OCI-LY1 (cell line): ENCODE data around the gene DENND1B.
"Not testable (repeated sequence)": the region's sequence is repeated elsewhere in the genome, so short reads cannot be mapped to it uniquely, and the experiment has no call there.

Experiments used
- H2AFZ ChIP-seq: fragments of 200-600 bp; sonication (generic), shearing (Covaris generic); 2 replicates; pipeline ENCODE4 v1.6.0; 2014; ENCODE audit warnings: antibody characterized with exemption, mild to moderate bottlenecking, low read length
- H3F3A ChIP-seq: fragments of 200-600 bp; sonication (generic), shearing (Covaris generic); 2 replicates; pipeline ENCODE4 v1.6.0; 2014; ENCODE audit warnings: mild to moderate bottlenecking, antibody characterized with exemption, low read length, moderate library complexity; ENCODE audit not compliant: insufficient read depth
- H3K27ac ChIP-seq: fragments of 200-600 bp; sonication (generic); 2 replicates; pipeline ENCODE4 v1.5.1; 2014; ENCODE audit warnings: low read length, mixed run types, mild to moderate bottlenecking, low read depth; ENCODE audit not compliant: poor library complexity, severe bottlenecking
- H3K27me3 ChIP-seq: fragments of 200-600 bp; sonication (generic); 2 replicates; pipeline ENCODE4 v1.6.0; 2014; ENCODE audit warnings: antibody characterized with exemption, mild to moderate bottlenecking, low read length, moderate library complexity; ENCODE audit not compliant: insufficient read depth
- H3K36me3 ChIP-seq: fragments of 200-600 bp; sonication (generic); 2 replicates; pipeline ENCODE4 v1.6.1; 2014; ENCODE audit warnings: mild to moderate bottlenecking, antibody characterized with exemption, low read length, moderate library complexity, mixed read lengths; ENCODE audit not compliant: insufficient read depth
- H3K4me1 ChIP-seq: fragments of 200-600 bp; sonication (generic); 2 replicates; pipeline ENCODE4 v1.5.1; 2014; ENCODE audit warnings: mild to moderate bottlenecking, low read length, moderate library complexity; ENCODE audit not compliant: insufficient read depth, severe bottlenecking
- H3K4me2 ChIP-seq: fragments of 200-600 bp; sonication (generic), shearing (Covaris generic); 2 replicates; pipeline ENCODE4 v1.6.1; 2014; ENCODE audit warnings: low read length
- H3K4me3 ChIP-seq: fragments of 200-600 bp; sonication (generic); 2 replicates; pipeline ENCODE4 v1.5.1; 2014; ENCODE audit warnings: low read length, low read depth, mild to moderate bottlenecking, mixed read lengths; ENCODE audit not compliant: poor library complexity, severe bottlenecking
- H3K79me2 ChIP-seq: fragments of 200-600 bp; shearing (Covaris generic); 2 replicates; pipeline ENCODE4 v1.6.1; 2016; ENCODE audit warnings: mixed run types, low read length, mixed read lengths; ENCODE audit not compliant: insufficient read depth
- H3K9ac ChIP-seq: fragments of 200-600 bp; sonication (generic), shearing (Covaris generic); 2 replicates; pipeline ENCODE4 v1.6.1; 2014; ENCODE audit warnings: mild to moderate bottlenecking, low read length, mixed read lengths
- H3K9me2 ChIP-seq: fragments of 200-600 bp; sonication (generic), shearing (Covaris generic); 2 replicates; pipeline ENCODE4 v1.6.1; 2014; ENCODE audit warnings: low read depth, mild to moderate bottlenecking, low read length, mixed read lengths
- H3K9me3 ChIP-seq: fragments of 200-600 bp; shearing (Covaris generic); 2 replicates; pipeline ENCODE4 v1.6.1; 2014; ENCODE audit warnings: low read length, mixed read lengths
- H4K20me1 ChIP-seq: fragments of 200-600 bp; sonication (generic), shearing (Covaris generic); 2 replicates; pipeline ENCODE4 v1.6.0; 2016; ENCODE audit warnings: mild to moderate bottlenecking, low read length; ENCODE audit not compliant: insufficient read depth
- CTCF ChIP-seq: fragments of 200-600 bp; sonication (generic), shearing (Covaris generic); IDR thresholded peaks from 2 replicates; pipeline ENCODE4 v1.5.1; 2017; ENCODE audit warnings: mild to moderate bottlenecking, antibody characterized with exemption, low read length, moderate library complexity, mixed read lengths
- EZH2 ChIP-seq: fragments of 200-600 bp; sonication (generic), shearing (Covaris generic); IDR thresholded peaks from 2 replicates; pipeline ENCODE4 v1.8.0; 2017; ENCODE audit warnings: borderline replicate concordance, mixed run types, mild to moderate bottlenecking, antibody characterized with exemption, low read length, moderate library complexity, mixed read lengths

The DENND1B gene

DNA sequence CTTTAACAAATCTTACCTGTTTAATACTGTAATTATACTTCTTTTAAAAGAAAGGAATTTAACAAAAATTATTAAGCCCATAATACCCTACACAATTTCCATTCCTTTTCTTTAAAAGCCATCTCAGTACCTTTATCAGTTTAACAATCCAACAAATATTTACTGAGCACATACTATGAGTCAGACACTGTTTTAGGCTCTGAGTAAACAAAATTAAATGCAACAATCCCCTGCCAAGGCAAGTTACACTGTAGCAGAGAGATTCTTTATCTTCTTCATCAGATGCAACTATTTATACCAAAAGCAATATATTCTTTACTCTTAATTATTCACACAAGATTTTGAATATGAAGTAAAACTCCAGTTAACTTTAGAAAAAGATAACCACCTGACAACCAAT lies 12.0 kb downstream of the DENND1B start:
- no peak overlapping the region for H2AFZ ChIP-seq
- no peaks in the 10 kb centered on the region for H3F3A ChIP-seq
- H3K4me2 ChIP-seq = no peak overlapping the region
- no peak overlapping the region for H3K9ac ChIP-seq
- H3K4me1 ChIP-seq = peaks cover 16% of the 10 kb centered on the region
- no peaks in the 10 kb centered on the region for H3K27me3 ChIP-seq
- H3K9me3 ChIP-seq = no peaks in the 10 kb centered on the region
- TF ChIP-seq CTCF (no peak), EZH2 (no peak)
- H4K20me1 ChIP-seq = no peaks in the 10 kb centered on the region
- H3K27ac ChIP-seq = no peak overlapping the region
- peaks cover 11% of the 10 kb centered on the region for H3K36me3 ChIP-seq
- peaks cover 13% of the 10 kb centered on the region; the same call in 1 of the 2 replicates for H3K79me2 ChIP-seq
- no peak overlapping the region for H3K4me3 ChIP-seq
- H3K9me2 ChIP-seq = no peaks in the 10 kb centered on the region

DNA sequence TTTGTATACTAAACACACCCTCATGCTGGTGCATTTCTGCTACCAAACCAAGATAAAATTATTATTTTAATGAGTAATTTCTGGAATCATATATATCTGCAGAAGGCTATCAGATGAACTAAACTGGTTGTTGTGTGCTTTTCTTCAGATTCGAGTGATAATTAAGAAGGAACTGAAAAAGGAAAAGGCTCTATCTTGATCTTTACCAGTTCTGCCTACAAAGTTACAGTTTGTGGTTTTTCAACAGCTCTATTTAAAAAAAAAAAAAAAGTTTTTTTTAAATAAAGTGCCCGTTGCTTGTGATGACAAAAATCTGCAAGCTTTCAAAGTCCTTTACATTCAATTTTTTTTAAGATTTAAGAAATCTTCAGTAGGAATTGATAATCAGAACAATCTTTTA lies 13.6 kb downstream of the DENND1B start:
- H3K9ac ChIP-seq = peak overlapping the region; percentile 2; the same call in 1 of the 2 replicates
- H3K9me3 ChIP-seq = no peaks in the 10 kb centered on the region
- no peaks in the 10 kb centered on the region for H4K20me1 ChIP-seq
- H3K4me1 ChIP-seq = peaks cover 16% of the 10 kb centered on the region
- H3K36me3 ChIP-seq = peaks cover 7% of the 10 kb centered on the region
- no peak overlapping the region for H2AFZ ChIP-seq
- H3K79me2 ChIP-seq = peaks cover 21% of the 10 kb centered on the region; the same call in 1 of the 2 replicates
- H3K27me3 ChIP-seq = no peaks in the 10 kb centered on the region
- peak overlapping the region; percentile 41 for H3K4me2 ChIP-seq
- peak overlapping the region; percentile 6 for H3K4me3 ChIP-seq
- H3K27ac ChIP-seq = peak overlapping the region; percentile 59
- no peaks in the 10 kb centered on the region for H3F3A ChIP-seq
- no peak for TF ChIP-seq CTCF
- TF ChIP-seq EZH2 = no peak
- H3K9me2 ChIP-seq = no peaks in the 10 kb centered on the region

DNA sequence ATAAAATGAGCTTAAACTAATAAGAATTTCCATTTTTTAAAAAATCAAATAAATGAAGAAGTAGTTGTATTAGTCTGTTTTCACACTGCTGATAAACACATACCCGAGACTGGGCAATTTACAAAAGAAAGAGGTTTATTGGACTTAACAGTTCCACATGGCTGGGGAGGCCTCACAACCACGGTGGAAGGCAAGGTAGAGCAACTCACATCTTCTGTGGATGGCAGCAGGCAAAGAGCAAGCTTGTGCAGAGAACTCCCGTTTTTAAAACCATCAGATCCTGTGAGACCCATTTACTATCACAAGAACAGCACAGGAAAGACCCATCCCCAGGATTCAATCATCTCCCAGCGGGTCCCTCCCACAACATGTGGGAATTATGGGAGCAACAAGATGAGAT lies 19.7 kb downstream of the DENND1B start:
- not testable (repeated sequence) for H3K9ac ChIP-seq, H3K27ac ChIP-seq, H2AFZ ChIP-seq, H3K4me2 ChIP-seq, H3K27me3 ChIP-seq, H3K4me3 ChIP-seq, H3K9me2 ChIP-seq, H4K20me1 ChIP-seq, H3K9me3 ChIP-seq, H3K4me1 ChIP-seq, H3F3A ChIP-seq
- H3K36me3 ChIP-seq = peaks cover 11% of the 10 kb centered on the region
- peaks cover 12% of the 10 kb centered on the region; the same call in 1 of the 2 replicates for H3K79me2 ChIP-seq

DNA sequence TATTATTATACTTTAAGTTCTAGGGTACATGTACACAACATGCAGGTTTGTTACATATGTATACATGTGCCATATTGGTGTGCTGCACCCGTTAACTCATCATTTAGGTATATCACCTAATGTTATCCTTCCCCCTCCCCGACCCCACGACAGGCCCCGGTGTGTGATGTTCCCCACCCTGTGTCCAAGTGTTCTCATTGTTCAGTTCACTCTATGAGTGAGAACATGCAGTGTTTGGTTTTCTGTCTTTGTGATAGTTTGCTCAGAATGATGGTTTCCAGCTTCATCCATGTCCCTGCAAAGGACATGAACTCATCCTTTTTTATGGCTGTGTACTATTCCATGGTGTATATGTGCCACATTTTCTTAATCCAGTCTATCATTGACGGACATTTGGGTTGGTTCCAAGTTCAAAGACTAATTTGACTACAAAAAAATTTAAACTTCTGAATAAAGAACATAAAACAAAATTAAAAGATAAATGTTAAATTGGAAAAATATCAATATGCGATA lies 22.6 kb downstream of the DENND1B start:
- not testable (repeated sequence) for H3K4me2 ChIP-seq, H3K4me1 ChIP-seq, H3K9me2 ChIP-seq, H3K9ac ChIP-seq, H4K20me1 ChIP-seq, H2AFZ ChIP-seq, H3K4me3 ChIP-seq, H3K27ac ChIP-seq, H3F3A ChIP-seq, H3K27me3 ChIP-seq, H3K9me3 ChIP-seq
- peaks cover 20% of the 10 kb centered on the region; the same call in 1 of the 2 replicates for H3K79me2 ChIP-seq
- H3K36me3 ChIP-seq = peaks cover 13% of the 10 kb centered on the region
